SU-DHL-6 (cell line): ENCODE measurements around the gene SIAE.

Experiments used
- H2AFZ ChIP-seq: fragments of 200-600 bp; sonication (generic); 2 replicates; pipeline ENCODE4 v1.6.1; 2014; ENCODE audit warnings: low read depth, mild to moderate bottlenecking, moderate library complexity, mixed read lengths, antibody characterized with exemption, low read length; ENCODE audit not compliant: severe bottlenecking
- H3F3A ChIP-seq: fragments of 200-600 bp; shearing (Covaris generic); 2 replicates; pipeline ENCODE4 v1.6.0; 2016; ENCODE audit warnings: antibody characterized with exemption, mild to moderate bottlenecking; ENCODE audit not compliant: insufficient read depth
- H3K27ac ChIP-seq: fragments of 200-600 bp; sonication (generic); 2 replicates; pipeline ENCODE4 v1.5.1; 2016; ENCODE audit warnings: low read depth, mild to moderate bottlenecking, low read length, moderate library complexity, mixed read lengths
- H3K27me3 ChIP-seq: fragments of 200-600 bp; sonication (generic), shearing (Covaris generic); 2 replicates; pipeline ENCODE4 v1.6.0; 2014; ENCODE audit warnings: mild to moderate bottlenecking, low read length
- H3K36me3 ChIP-seq: fragments of 200-600 bp; sonication (generic); 2 replicates; pipeline ENCODE4 v1.6.1; 2014; ENCODE audit warnings: mild to moderate bottlenecking, low read length, mixed read lengths
- H3K4me2 ChIP-seq: fragments of 300-600, 200-600 bp; shearing (Covaris generic), sonication (generic); 2 replicates; pipeline ENCODE4 v1.6.0; 2014; ENCODE audit warnings: low read length, low read depth, mild to moderate bottlenecking; ENCODE audit not compliant: poor library complexity, severe bottlenecking
- H3K4me3 ChIP-seq: fragments of 200-600 bp; sonication (generic); 2 replicates; pipeline ENCODE4 v1.5.1; 2014; ENCODE audit warnings: antibody characterized with exemption, low read length, mild to moderate bottlenecking, mixed read lengths; ENCODE audit not compliant: insufficient read depth, poor library complexity, severe bottlenecking
- H3K79me2 ChIP-seq: fragments of 200-600 bp; sonication (generic); 2 replicates; pipeline ENCODE4 v1.6.1; 2014; ENCODE audit warnings: mild to moderate bottlenecking, low read length, moderate library complexity; ENCODE audit not compliant: insufficient read depth
- H3K9ac ChIP-seq: fragments of 200-600 bp; sonication (generic); 2 replicates; pipeline ENCODE4 v1.7.0; 2014; ENCODE audit warnings: mild to moderate bottlenecking, low read length
- H3K9me2 ChIP-seq: fragments of 200-600 bp; sonication (generic); replicated peaks from 2 replicates; pipeline ENCODE4 v1.6.1; 2014; ENCODE audit warnings: low read length; ENCODE audit not compliant: insufficient read depth
- H3K9me3 ChIP-seq: fragments of 200-600 bp; sonication (generic); 2 replicates; pipeline ENCODE4 v1.6.1; 2014; ENCODE audit warnings: low read length, mixed read lengths; ENCODE audit not compliant: insufficient read depth
- H4K20me1 ChIP-seq: fragments of 200-600 bp; sonication (generic); 2 replicates; pipeline ENCODE4 v1.6.1; 2014; ENCODE audit warnings: low read depth, mild to moderate bottlenecking, antibody characterized with exemption, low read length, moderate library complexity, mixed read lengths
- CTCF ChIP-seq: fragments of 200-600 bp; sonication (generic); IDR thresholded peaks from one replicate; pipeline ENCODE4 v1.5.1; 2017; ENCODE audit warnings: antibody characterized with exemption, mild to moderate bottlenecking, low read length, moderate library complexity; ENCODE audit not compliant: insufficient read depth, poor library complexity, severe bottlenecking
- EZH2phosphoT487 ChIP-seq: fragments of 200-600 bp; sonication (generic), shearing (Covaris generic); conservative IDR thresholded peaks from 2 replicates; pipeline ENCODE4 v1.6.1; 2018; ENCODE audit warnings: mild to moderate bottlenecking, antibody characterized with exemption, low read length, moderate library complexity, mixed read lengths

Gene SIAE

GRCh38 chr11:124638500-124638899 is 35.0 kb downstream of the SIAE start:
- Histone ChIP-seq H3K9me3 (no peaks in the 10 kb centered on the region), H3K9ac (no peak overlapping the region), H3K27ac (no peak overlapping the region), H3F3A (no peaks in the 10 kb centered on the region), H3K79me2 (no peaks in the 10 kb centered on the region), H4K20me1 (no peaks in the 10 kb centered on the region), H3K4me3 (no peak overlapping the region), H2AFZ (no peak overlapping the region), H3K27me3 (no peaks in the 10 kb centered on the region), H3K36me3 (peaks cover 3% of the 10 kb centered on the region; the same call in 1 of the 2 replicates), H3K9me2 (no peaks in the 10 kb centered on the region), H3K4me2 (no peak overlapping the region)
- TF ChIP-seq CTCF (no peak), EZH2phosphoT487 (no peak)

GRCh38 chr11:124635932-124636331 is 37.6 kb downstream of the SIAE start:
- Histone ChIP-seq H3K9me3 (no peaks in the 10 kb centered on the region), H3K36me3 (peaks cover 9% of the 10 kb centered on the region; the same call in 1 of the 2 replicates), H3K4me2 (no peak overlapping the region), H2AFZ (no peak overlapping the region), H3K79me2 (no peaks in the 10 kb centered on the region), H3K4me3 (no peak overlapping the region), H4K20me1 (no peaks in the 10 kb centered on the region), H3F3A (no peaks in the 10 kb centered on the region), H3K9ac (no peak overlapping the region), H3K27ac (no peak overlapping the region), H3K9me2 (no peaks in the 10 kb centered on the region), H3K27me3 (no peaks in the 10 kb centered on the region)
- TF ChIP-seq EZH2phosphoT487 (no peak), CTCF (no peak)

- Histone ChIP-seq H3F3A (no peaks in the 10 kb centered on the region), H4K20me1 (no peaks in the 10 kb centered on the region; the same call in 1 of the 2 replicates), H3K4me3 (no peak overlapping the region), H3K79me2 (no peaks in the 10 kb centered on the region), H3K9me2 (no peaks in the 10 kb centered on the region), H3K9me3 (no peaks in the 10 kb centered on the region), H3K36me3 (peaks cover 31% of the 10 kb centered on the region; the same call in 1 of the 2 replicates), H3K4me2 (no peak overlapping the region), H3K27ac (no peak overlapping the region), H3K9ac (no peak overlapping the region), H3K27me3 (no peaks in the 10 kb centered on the region), H2AFZ (no peak overlapping the region)
- TF ChIP-seq EZH2phosphoT487 (no peak), CTCF (no peak)
Measured at GRCh38 chr11:124633355-124633754, 40.2 kb downstream of the SIAE start.
